DMS53 treated with DMSO at 0.1 percent for 48 hours (cell line): ENCODE measurements around the gene NAA60.

Source experiments
- DNase-seq: peaks from one replicate; lab custom pipeline; 2025; ENCODE audit not compliant: unreplicated experiment; lab: John Stamatoyannopoulos, UW

Gene NAA60

DNA sequence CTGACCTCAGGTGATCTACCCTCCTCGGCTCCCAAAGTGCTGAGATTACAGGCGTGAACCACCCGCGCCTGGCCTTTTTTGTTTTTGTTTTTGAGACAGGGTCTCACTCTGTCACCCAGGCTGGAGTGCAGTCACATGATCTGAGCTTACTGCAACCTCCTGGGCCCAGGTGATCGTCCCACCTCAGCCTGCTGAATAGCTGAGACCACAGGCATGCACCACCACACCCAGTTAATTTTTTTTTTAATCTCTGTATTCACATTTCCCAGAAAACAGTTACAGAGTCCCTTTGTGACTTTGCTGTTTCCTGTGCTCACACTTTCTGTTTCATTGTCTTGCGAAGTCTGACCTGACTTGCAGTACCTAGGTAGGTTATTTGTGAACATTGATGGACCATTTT, 60.0 kb downstream of the NAA60 start:
- DNase-seq: no peak

DNA sequence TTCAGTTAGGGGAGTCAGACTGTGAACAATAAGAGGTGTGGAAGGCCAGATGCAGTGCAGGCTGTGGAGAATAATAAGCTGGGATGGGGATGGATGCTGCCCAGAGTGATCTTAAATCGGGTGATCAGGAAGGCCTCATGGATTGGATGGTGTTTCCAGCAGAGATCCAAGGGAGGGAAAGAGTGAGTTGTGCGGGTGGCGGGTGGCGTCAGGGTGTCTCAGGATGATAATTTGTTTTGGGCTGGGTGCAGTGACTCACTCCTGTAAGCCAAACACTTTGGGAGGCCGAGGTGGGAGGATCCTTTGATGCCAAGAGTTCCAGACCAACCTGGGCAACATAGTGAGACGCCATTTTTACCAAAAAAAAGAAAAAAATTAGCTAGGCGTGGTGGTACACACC, 65.3 kb downstream of the NAA60 start:
- DNase-seq: no peak

- DNase-seq: no peak
Observed at GRCh38 chr16:3509470-3509928, 66.0 kb downstream of the NAA60 start.

GRCh38 chr16:3510416-3510815, 66.9 kb downstream of the NAA60 start:
- DNase-seq: no peak

- DNase-seq: no peak
Observed at GRCh38 chr16:3511286-3512180, 68.1 kb downstream of the NAA60 start.

- DNase-seq: peak; percentile 43
Observed at GRCh38 chr16:3513892-3514583, 70.6 kb downstream of the NAA60 start.

- no peak for DNase-seq
Observed at GRCh38 chr16:3514621-3515020, 71.1 kb downstream of the NAA60 start.

DNA sequence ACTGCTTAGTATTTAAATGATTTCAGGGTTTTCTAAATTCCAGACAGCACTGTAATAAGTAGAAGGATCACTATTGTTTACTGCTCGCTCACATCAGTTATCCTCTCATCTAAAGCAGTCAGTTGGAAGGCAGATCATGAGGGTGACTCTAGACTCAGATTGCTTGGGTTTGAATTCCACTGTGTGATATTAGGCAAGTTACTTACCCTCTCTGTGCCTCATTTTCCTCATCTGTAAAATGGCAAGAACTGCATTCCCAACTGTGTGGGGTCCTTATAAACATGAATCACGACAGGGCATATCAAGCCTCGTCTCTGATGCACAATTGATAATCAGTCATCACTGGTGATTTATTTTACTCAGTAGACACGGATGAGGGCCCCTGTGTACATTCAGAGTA, 72.4 kb downstream of the NAA60 start:
- DNase-seq: no peak

DNA sequence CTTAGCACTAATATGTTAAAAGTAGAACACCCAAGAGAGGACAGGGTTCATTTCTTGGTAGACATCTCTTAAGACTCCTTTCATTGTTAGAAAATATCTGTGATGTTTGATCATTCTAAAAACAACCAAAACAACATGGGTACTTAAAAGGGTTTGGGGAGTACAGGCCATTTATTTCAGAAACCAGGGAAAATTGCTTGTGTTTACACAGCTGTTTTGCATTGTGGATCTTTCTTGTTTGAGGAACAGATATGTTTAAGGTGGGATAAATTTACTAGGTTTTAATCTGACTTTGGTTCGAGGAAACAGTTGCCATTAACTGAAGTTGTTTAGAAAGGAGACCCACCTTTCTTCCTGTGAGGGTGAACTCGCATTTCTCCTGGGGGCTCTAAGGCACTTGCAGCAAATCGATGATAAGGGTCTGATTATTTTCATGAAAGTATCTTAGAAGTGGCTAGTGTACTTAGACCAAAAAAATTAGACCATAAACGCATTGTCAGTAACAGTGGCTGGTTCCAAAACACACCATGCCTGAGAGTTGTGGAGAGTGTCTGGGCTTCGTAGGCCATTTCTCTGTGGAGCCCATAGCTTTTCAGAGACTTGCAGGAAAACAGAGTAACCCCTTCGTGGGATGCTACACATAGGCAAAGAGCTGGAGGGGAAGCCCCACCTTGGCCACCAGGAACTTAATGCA, 75.0 kb downstream of the NAA60 start:
- DNase-seq: peak; percentile 27

DNA sequence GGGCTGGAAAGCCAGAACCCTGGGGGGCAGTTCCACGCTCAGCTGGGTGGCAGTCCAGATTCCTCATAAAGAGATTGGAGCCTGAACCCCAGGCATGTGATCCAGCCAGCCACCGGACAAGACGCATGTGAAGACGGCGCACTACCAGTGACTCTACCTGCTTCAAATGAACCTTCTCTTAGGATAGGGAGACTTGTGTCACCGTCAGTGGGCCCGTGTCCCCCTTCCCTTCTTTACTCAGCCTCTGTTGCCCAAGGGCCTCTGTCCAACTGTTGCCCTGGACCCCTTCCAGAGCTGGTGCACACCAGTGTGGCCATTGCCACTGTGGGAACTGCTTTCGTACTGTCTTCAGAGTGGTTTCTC, 75.5 kb downstream of the NAA60 start:
- no peak for DNase-seq

- DNase-seq: no peak
Observed at GRCh38 chr16:3519581-3519980, 76.1 kb downstream of the NAA60 start.

DNA sequence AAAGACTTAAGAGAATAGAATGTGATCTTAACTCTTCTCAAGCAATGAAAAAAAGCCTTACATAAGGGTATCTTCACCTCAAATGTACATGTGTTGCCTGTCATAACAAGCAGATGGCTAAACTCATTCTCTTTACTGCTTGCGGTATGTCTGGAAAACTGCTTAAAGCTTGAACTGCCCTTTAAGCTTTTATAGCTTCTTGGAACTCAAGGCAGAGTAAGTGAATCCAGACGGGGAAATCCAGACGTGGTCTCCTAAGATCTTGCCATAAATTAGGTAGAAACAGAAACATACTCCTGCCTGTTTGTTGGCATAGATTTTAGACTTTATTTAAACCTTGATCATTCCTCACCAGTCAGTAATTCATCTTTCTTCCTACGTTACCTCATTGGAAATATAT, 76.9 kb downstream of the NAA60 start:
- no peak for DNase-seq

DNA sequence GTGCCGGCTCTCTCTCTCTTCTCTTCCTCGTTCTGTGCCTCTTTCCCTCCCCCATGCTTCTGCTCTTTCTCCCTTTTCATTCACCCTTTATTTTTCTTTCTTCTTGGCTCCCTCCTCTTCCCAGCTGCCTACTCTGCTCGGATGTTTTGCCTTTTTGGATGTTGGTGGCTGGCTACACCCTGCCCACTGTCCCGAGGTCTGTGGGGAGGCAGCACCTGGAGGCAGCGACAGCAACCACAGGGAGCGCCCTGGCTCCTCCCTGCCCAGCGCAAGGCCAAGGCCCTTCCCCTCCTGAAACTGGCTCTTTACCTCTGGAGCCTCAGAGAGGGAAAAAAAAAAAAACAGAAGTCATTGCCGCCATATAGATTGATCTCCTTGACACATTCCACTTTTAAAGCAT, 77.4 kb downstream of the NAA60 start:
- DNase-seq: no peak

DNA sequence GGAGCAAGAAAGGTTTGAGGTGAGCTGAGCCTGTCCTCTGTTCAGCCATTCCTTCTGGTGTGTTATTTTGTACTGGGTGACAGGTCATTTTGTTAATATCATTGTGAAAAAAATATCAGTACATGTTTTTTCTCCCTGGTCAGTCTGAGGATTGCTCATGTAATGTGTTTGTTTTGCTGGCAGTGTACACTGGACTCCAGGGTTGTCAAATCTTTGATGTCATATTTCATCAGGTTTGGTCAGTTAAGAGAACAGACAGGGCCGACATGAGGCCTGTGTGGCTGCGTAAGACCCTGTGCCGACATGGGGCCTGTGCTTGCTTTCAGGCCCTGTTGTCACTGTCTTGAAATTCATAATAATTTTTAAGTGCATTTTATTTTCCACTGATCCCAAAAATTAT, 79.8 kb downstream of the NAA60 start:
- DNase-seq: no peak

DNA sequence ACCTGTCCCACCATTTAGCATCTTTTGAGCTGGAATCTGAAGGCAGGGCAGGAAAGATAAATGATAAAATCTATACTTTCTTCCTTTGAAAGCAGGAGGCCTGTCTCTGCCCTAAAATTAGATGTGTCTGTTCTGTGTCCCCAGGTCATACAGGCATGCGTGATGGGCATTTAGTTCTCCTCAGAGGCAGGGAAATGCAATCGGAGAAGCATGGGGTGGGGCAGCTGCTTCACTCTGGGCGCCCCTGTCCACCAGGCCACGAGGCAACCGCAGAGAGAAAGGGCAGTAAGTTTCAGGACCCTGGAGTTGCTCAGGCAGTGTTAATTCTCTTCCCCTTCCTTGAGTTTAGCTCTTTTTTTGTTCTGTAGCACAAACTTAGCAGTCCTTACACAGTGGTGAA, 82.5 kb downstream of the NAA60 start:
- no peak for DNase-seq

- peak; percentile 49 for DNase-seq
Observed at GRCh38 chr16:3527216-3527829, 83.8 kb downstream of the NAA60 start.

- DNase-seq: no peak
Observed at GRCh38 chr16:3528406-3528805, 84.9 kb downstream of the NAA60 start.

GRCh38 chr16:3529175-3529574, 85.7 kb downstream of the NAA60 start:
- no peak for DNase-seq

GRCh38 chr16:3530371-3530914, 87.0 kb downstream of the NAA60 start:
- no peak for DNase-seq

GRCh38 chr16:3532741-3533140, 89.3 kb downstream of the NAA60 start:
- DNase-seq: no peak

- DNase-seq: no peak
Observed at GRCh38 chr16:3534126-3534525, 90.6 kb downstream of the NAA60 start.
